Aortic smooth muscle cell (primary cell): ENCODE results near the gene C22orf42. TPM values are rescaled to one million over a fixed set of nuclear protein-coding genes. Genes with fewer than 3 reads are reported as not detected.

Experiments used
- total RNA-seq: library from RNA; depleted of rRNA; stranded (reverse); fragments of >200 nt; gene quantifications from 2 replicates; pipeline ENCODE4 v1.2.3, GENCODE V29; 2014

The C22orf42 gene
- not detected in 2 replicates for total RNA-seq

DNA sequence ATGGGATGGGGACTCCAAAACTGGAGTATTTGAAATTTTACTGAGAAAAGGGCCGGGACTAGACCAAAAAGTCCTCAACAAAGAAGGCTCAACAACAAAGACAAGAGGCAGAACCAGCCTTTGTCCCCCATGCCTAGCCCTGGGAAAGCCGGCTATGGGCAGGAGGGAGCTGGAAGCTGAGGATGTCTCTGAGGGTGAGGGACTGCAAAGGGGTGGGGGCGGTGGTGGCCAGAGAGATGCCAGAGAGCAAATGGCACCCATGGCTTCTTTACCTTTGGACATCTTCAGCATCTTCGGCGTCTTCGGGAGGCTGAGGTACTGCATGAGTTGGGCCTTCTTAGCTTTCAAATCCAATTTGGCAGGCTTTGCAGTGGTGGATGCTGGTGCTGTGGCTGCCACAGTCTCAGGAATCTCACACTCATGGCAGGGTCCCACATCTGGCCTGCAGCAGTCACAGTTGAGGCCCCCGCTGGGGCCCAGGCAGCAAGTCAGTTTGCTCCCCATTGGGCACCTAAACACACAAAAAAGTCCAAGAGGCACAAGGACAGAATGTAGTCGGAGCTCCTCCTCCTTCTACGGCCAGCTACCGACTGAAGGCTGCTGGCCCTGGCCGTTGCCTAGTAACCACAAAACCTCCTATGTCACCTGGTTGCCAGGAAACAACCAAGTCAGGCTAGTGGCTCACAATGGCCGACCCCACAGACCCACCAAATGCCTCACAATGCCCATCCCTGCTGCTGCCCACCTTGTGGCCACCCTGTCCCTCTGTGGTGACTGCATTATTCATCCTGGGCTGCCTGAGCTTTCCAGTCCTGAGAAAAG lies at the start of gene C22orf42:
Gene C22orf42 (minus strand): TSS at position 592 of the 822 bp plus-strand sequence. CDS start 88 bp downstream, at position 504.

GRCh38 chr22:32204856-32205722 lies 46.0 kb upstream of the C22orf42 start, which contains the start of gene RFPL2:
Gene RFPL2, minus strand, starts transcription at chr22:32205073. Its CDS starts 2,622 bp downstream, at chr22:32202451.

Other genes with a start within 250 kb of the C22orf42 start
- 91.7 and 95.9 TPM in 2 replicates for gene YWHAH, start 214.8 kb downstream of the C22orf42 start, total RNA-seq
- not detected in 2 replicates for gene SLC5A1, start 116.0 kb downstream of the C22orf42 start, total RNA-seq
- gene RFPL2, start 45.8 kb upstream of the C22orf42 start, total RNA-seq = not detected in 2 replicates
- 0.13 and 0.31 TPM in 2 replicates for gene SLC5A4, start 96.0 kb upstream of the C22orf42 start, total RNA-seq
- not detected in 2 replicates for gene RFPL3, start 198.6 kb upstream of the C22orf42 start, total RNA-seq